Transverse colon (tissue), 4 donors: ENCODE measurements around the gene NHLRC4. TPM values are rescaled to one million over a fixed set of nuclear protein-coding genes. Genes with fewer than 3 reads are reported as not detected.

Source experiments
- DNase-seq: peaks from one replicate; pipeline ENCODE4 v3.0.0-alpha.2; 2019
- H3K27ac ChIP-seq, 4 donors: fragments of 200-600 bp; sonication (generic); 2 replicates each; pipeline ENCODE4 v1.5.1; 2016 to 2018; ENCODE audit warnings: inconsistent platforms in 4 of 4
- H3K27me3 ChIP-seq: fragments of 200-600 bp; sonication (generic); 2 replicates; pipeline ENCODE4 v1.5.1; 2017; ENCODE audit warnings: inconsistent platforms
- H3K36me3 ChIP-seq, 4 donors: fragments of 200-600 bp; sonication (generic); 2 replicates each; pipeline ENCODE4 v1.5.1; 2017 to 2019; ENCODE audit warnings: inconsistent platforms in 4 of 4
- H3K4me1 ChIP-seq, 4 donors: fragments of 200-600 bp; sonication (generic); 2 replicates each; pipeline ENCODE4 v1.5.1; 2017 to 2020; ENCODE audit warnings: inconsistent platforms in 4 of 4
- H3K4me3 ChIP-seq, 4 donors: fragments of 200-600 bp; sonication (generic); 1 replicate in 1 of 4; 2 replicates in 3 of 4; pipeline versions ENCODE4 v1.5.1 to v1.6.1; 2017 to 2019; ENCODE audit warnings: inconsistent platforms in 4 of 4
- H3K9me3 ChIP-seq, 2 donors: fragments of 200-600 bp; sonication (generic); 2 replicates each; pipeline ENCODE4 v1.5.1; 2017 to 2019; ENCODE audit warnings: inconsistent platforms in 2 of 2
- EP300 ChIP-seq: sonication (generic); formaldehyde crosslinking; IDR thresholded peaks from one replicate; pipeline ENCODE4 v1.6.1; 2017; ENCODE audit warnings: antibody characterized with exemption, low read depth
- POLR2A ChIP-seq: fragments of 450-650 bp; IDR thresholded peaks from one replicate; pipeline ENCODE4 v1.6.1; 2016; ENCODE audit warnings: antibody characterized with exemption, mild to moderate bottlenecking, moderate library complexity
- POLR2AphosphoS5 ChIP-seq, 3 donors: sonication (generic); formaldehyde crosslinking; IDR thresholded peaks; one replicate each; pipeline ENCODE4 v1.6.1; 2016; ENCODE audit warnings: antibody characterized with exemption in 3 of 3
- WGBS, 2 donors: methylation state at CpG; one replicate each; pipeline ENCODE4 v1.1.5; 2018; ENCODE audit warnings: low coverage in 1 of 2; 5-methylcytosine and 5-hydroxymethylcytosine counted together
- in situ Hi-C, 4 donors: fragments of 200-750 bp; cut with MboI; loops; one replicate each; pipeline versions ENCODE4 v1.15.0 to v1.15.1; 2017; ENCODE audit warnings: low sequenced_read_pairs in 3 of 4, low pct_ligation_motif_present in 1 of 4, low pct_unique_long_range_greater_than_20kb in 1 of 4
- intact Hi-C: fragments of 100-400 bp; cut with DNase I; formaldehyde crosslinking; loops from one replicate; pipeline ENCODE4 v1.15.1; 2023; ENCODE audit warnings: low total_unique reads
- total RNA-seq, 4 donors: library from RNA; depleted of rRNA; stranded (reverse); fragments of >200 nt; gene quantifications; one replicate each; pipeline ENCODE4 v1.1.0, GENCODE V29; 2016
- TF ChIP-seq, protein P1 (sequence below), 5 experiments: fragments of 200-600 bp in 3 of 5; fragments of 450-650 bp in 2 of 5; sonication (generic) in 3 of 5; IDR thresholded peaks; 1 replicate in 2 of 5; 2 replicates in 3 of 5; pipeline ENCODE4 v1.5.1; 2016 to 2017; ENCODE audit warnings: antibody characterized with exemption in 5 of 5, inconsistent platforms in 3 of 5, mild to moderate bottlenecking in 2 of 5, moderate library complexity in 1 of 5

The NHLRC4 gene
- total RNA-seq, 4 donors from 2014 or later, result 0.55 to 0.75 (median 0.64) TPM; not detected in 1

- intact Hi-C loops (no loop called here), in situ Hi-C loops (no loop called here)
- H3K4me3 ChIP-seq, result no peak overlapping the region
- TF ChIP-seq EP300 (no peak), POLR2A (no peak), POLR2AphosphoS5 (IDR thresholded peaks at IDR 0.05) (no peak)
- TF ChIP-seq, protein P1, sequence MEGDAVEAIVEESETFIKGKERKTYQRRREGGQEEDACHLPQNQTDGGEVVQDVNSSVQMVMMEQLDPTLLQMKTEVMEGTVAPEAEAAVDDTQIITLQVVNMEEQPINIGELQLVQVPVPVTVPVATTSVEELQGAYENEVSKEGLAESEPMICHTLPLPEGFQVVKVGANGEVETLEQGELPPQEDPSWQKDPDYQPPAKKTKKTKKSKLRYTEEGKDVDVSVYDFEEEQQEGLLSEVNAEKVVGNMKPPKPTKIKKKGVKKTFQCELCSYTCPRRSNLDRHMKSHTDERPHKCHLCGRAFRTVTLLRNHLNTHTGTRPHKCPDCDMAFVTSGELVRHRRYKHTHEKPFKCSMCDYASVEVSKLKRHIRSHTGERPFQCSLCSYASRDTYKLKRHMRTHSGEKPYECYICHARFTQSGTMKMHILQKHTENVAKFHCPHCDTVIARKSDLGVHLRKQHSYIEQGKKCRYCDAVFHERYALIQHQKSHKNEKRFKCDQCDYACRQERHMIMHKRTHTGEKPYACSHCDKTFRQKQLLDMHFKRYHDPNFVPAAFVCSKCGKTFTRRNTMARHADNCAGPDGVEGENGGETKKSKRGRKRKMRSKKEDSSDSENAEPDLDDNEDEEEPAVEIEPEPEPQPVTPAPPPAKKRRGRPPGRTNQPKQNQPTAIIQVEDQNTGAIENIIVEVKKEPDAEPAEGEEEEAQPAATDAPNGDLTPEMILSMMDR (IDR thresholded peaks at IDR 0.05), result no peak
- H3K27me3 ChIP-seq, result no peaks in the 10 kb centered on the region
- H3K9me3 ChIP-seq, result no peaks in the 10 kb centered on the region
- no peak for DNase-seq
- H3K27ac ChIP-seq, result peak overlapping the region in 1 of 4 donors; percentile 98
- no peaks in the 10 kb centered on the region for H3K36me3 ChIP-seq
- peaks cover 30 to 53% (median 44%) of the 10 kb centered on the region in 4 donors for H3K4me1 ChIP-seq
- 86% methylated on average over 8 of the region's 8 CpGs; no CpG with 5 or more reads in 1 of the 2 donors for WGBS, 2 donors
Observed at GRCh38 chr16:525123-525519, 41.7 kb upstream of the NHLRC4 start.

GRCh38 chr16:525520-526180, 41.2 kb upstream of the NHLRC4 start:
- intact Hi-C loops (no loop called here), in situ Hi-C loops (no loop called here)
- DNase-seq, result no peak
- Histone ChIP-seq H3K27ac (peak overlapping the region; percentile 93 to 98 (median 97)), H3K4me1 (peaks cover 33 to 59% (median 49%) of the 10 kb centered on the region in 4 donors), H3K9me3 (no peaks in the 10 kb centered on the region), H3K36me3 (no peaks in the 10 kb centered on the region), H3K27me3 (no peaks in the 10 kb centered on the region), H3K4me3 (peak overlapping the region in 2 of 4 donors; percentile 80 to 89)
- TF ChIP-seq EP300, result no peak
- TF ChIP-seq POLR2AphosphoS5 (IDR thresholded peaks at IDR 0.05), result no peak
- no peak for TF ChIP-seq POLR2A
- TF ChIP-seq, protein P1 (IDR thresholded peaks at IDR 0.05), result no peak
- WGBS, 2 donors, result 72% methylated on average over 13 of the region's 13 CpGs; no CpG with 5 or more reads in 1 of the 2 donors

GRCh38 chr16:526181-527014, 40.4 kb upstream of the NHLRC4 start:
- intact Hi-C loops, result no loop called here
- peak; percentile 43 for DNase-seq
- Histone ChIP-seq H3K4me3 (peak overlapping the region; percentile 69 to 89 (median 78)), H3K9me3 (no peaks in the 10 kb centered on the region), H3K36me3 (no peaks in the 10 kb centered on the region), H3K27me3 (no peaks in the 10 kb centered on the region), H3K27ac (peak overlapping the region; percentile 93 to 98 (median 97)), H3K4me1 (peaks cover 36 to 61% (median 53%) of the 10 kb centered on the region in 4 donors)
- TF ChIP-seq EP300 (no peak), POLR2AphosphoS5 (IDR thresholded peaks at IDR 0.05) (no peak), POLR2A (no peak)
- TF ChIP-seq, protein P1 (IDR thresholded peaks at IDR 0.05), result no peak
- WGBS, 2 donors, result 6% methylated on average over 24 of the region's 26 CpGs; no CpG with 5 or more reads in 1 of the 2 donors
- in situ Hi-C loops, result no loop called here
